IPS-18a (cell line): ENCODE results near the gene VIPR2.

ENCODE experiments used
- H3K27ac ChIP-seq: one replicate; pipeline ENCODE4 v1.5.1; 2013; ENCODE audit warnings: low read length
- H3K27me3 ChIP-seq: one replicate; pipeline ENCODE4 v1.6.1; 2013; ENCODE audit warnings: mild to moderate bottlenecking, low read length; ENCODE audit not compliant: control insufficient read depth, insufficient read depth
- H3K36me3 ChIP-seq: one replicate; pipeline ENCODE4 v1.6.1; 2013; ENCODE audit warnings: low read depth, low read length; ENCODE audit not compliant: control insufficient read depth
- H3K4me1 ChIP-seq: one replicate; pipeline ENCODE4 v1.6.1; 2013; ENCODE audit warnings: low read depth, low read length; ENCODE audit not compliant: control insufficient read depth
- H3K4me3 ChIP-seq: one replicate; pipeline ENCODE4 v1.5.1; 2013; ENCODE audit warnings: low read length
- H3K9ac ChIP-seq: one replicate; pipeline ENCODE4 v1.6.1; 2013; ENCODE audit warnings: mild to moderate bottlenecking, low read length, moderate library complexity
- H3K9me3 ChIP-seq: one replicate; pipeline ENCODE4 v1.6.1; 2013; ENCODE audit warnings: low read depth, low read length; ENCODE audit not compliant: control insufficient read depth

Gene VIPR2

GRCh38 chr7:159064121-159064815 lies 80.4 kb downstream of the VIPR2 start:
- Histone ChIP-seq H3K27me3 (no peaks in the 10 kb centered on the region), H3K4me1 (no peaks in the 10 kb centered on the region), H3K9ac (no peak overlapping the region), H3K36me3 (no peaks in the 10 kb centered on the region), H3K4me3 (no peak overlapping the region), H3K27ac (no peak overlapping the region), H3K9me3 (no peaks in the 10 kb centered on the region)

GRCh38 chr7:159063046-159063840 lies 81.4 kb downstream of the VIPR2 start:
- H3K4me1 ChIP-seq, result no peaks in the 10 kb centered on the region
- H3K9ac ChIP-seq, result no peak overlapping the region
- no peak overlapping the region for H3K4me3 ChIP-seq
- H3K9me3 ChIP-seq, result no peaks in the 10 kb centered on the region
- H3K27ac ChIP-seq, result no peak overlapping the region
- no peaks in the 10 kb centered on the region for H3K27me3 ChIP-seq
- H3K36me3 ChIP-seq, result no peaks in the 10 kb centered on the region

- Histone ChIP-seq H3K36me3 (no peaks in the 10 kb centered on the region), H3K27ac (no peak overlapping the region)
Observed at GRCh38 chr7:159062569-159062968, 82.1 kb downstream of the VIPR2 start.

GRCh38 chr7:159061674-159062212 lies 82.9 kb downstream of the VIPR2 start:
- Histone ChIP-seq H3K4me1 (no peaks in the 10 kb centered on the region), H3K36me3 (no peaks in the 10 kb centered on the region), H3K9ac (no peak overlapping the region), H3K27ac (no peak overlapping the region), H3K4me3 (no peak overlapping the region), H3K9me3 (no peaks in the 10 kb centered on the region), H3K27me3 (no peaks in the 10 kb centered on the region)

More at GRCh38 chr7:159062569-159062968, 82.1 kb downstream of the VIPR2 start:
- no peaks in the 10 kb centered on the region for H3K4me1 ChIP-seq
- no peaks in the 10 kb centered on the region for H3K27me3 ChIP-seq
- no peak overlapping the region for H3K9ac ChIP-seq
- no peak overlapping the region for H3K4me3 ChIP-seq
- H3K9me3 ChIP-seq, result no peaks in the 10 kb centered on the region

GRCh38 chr7:159061209-159061608 lies 83.5 kb downstream of the VIPR2 start:
- Histone ChIP-seq H3K9ac (no peak overlapping the region), H3K27me3 (no peaks in the 10 kb centered on the region), H3K36me3 (no peaks in the 10 kb centered on the region), H3K4me3 (no peak overlapping the region), H3K4me1 (no peaks in the 10 kb centered on the region), H3K27ac (no peak overlapping the region), H3K9me3 (no peaks in the 10 kb centered on the region)

- Histone ChIP-seq H3K4me3 (no peak overlapping the region), H3K27me3 (no peaks in the 10 kb centered on the region)
Observed at GRCh38 chr7:159060440-159060839, 84.2 kb downstream of the VIPR2 start.

GRCh38 chr7:159059629-159060028 lies 85.0 kb downstream of the VIPR2 start:
- Histone ChIP-seq H3K27me3 (no peaks in the 10 kb centered on the region), H3K4me1 (no peaks in the 10 kb centered on the region), H3K36me3 (no peaks in the 10 kb centered on the region), H3K9me3 (no peaks in the 10 kb centered on the region), H3K27ac (no peak overlapping the region), H3K4me3 (no peak overlapping the region), H3K9ac (no peak overlapping the region)

More at GRCh38 chr7:159060440-159060839, 84.2 kb downstream of the VIPR2 start:
- Histone ChIP-seq H3K27ac (no peak overlapping the region), H3K9ac (no peak overlapping the region), H3K36me3 (no peaks in the 10 kb centered on the region), H3K4me1 (no peaks in the 10 kb centered on the region), H3K9me3 (no peaks in the 10 kb centered on the region)

- Histone ChIP-seq H3K4me3 (no peak overlapping the region), H3K36me3 (no peaks in the 10 kb centered on the region), H3K9ac (no peak overlapping the region), H3K27ac (no peak overlapping the region), H3K4me1 (no peaks in the 10 kb centered on the region), H3K27me3 (no peaks in the 10 kb centered on the region), H3K9me3 (no peaks in the 10 kb centered on the region)
Observed at GRCh38 chr7:159057647-159058046, 87.0 kb downstream of the VIPR2 start.

GRCh38 chr7:159056737-159057136 lies 87.9 kb downstream of the VIPR2 start:
- Histone ChIP-seq H3K9ac (no peak overlapping the region), H3K27ac (no peak overlapping the region), H3K9me3 (no peaks in the 10 kb centered on the region), H3K27me3 (no peaks in the 10 kb centered on the region), H3K36me3 (no peaks in the 10 kb centered on the region), H3K4me3 (no peak overlapping the region), H3K4me1 (no peaks in the 10 kb centered on the region)

- no peak overlapping the region for H3K4me3 ChIP-seq
- no peaks in the 10 kb centered on the region for H3K9me3 ChIP-seq
- no peaks in the 10 kb centered on the region for H3K36me3 ChIP-seq
- H3K4me1 ChIP-seq, result peaks cover 5% of the 10 kb centered on the region
- H3K9ac ChIP-seq, result no peak overlapping the region
- no peak overlapping the region for H3K27ac ChIP-seq
- H3K27me3 ChIP-seq, result no peaks in the 10 kb centered on the region
Observed at GRCh38 chr7:159051916-159052315, 92.8 kb downstream of the VIPR2 start.

- Histone ChIP-seq H3K4me1 (peaks cover 5% of the 10 kb centered on the region), H3K9me3 (no peaks in the 10 kb centered on the region), H3K27me3 (no peaks in the 10 kb centered on the region), H3K9ac (no peak overlapping the region), H3K4me3 (no peak overlapping the region), H3K36me3 (no peaks in the 10 kb centered on the region), H3K27ac (no peak overlapping the region)
Observed at GRCh38 chr7:159050704-159051103, 94.0 kb downstream of the VIPR2 start.
